ENCODE measurements around the gene MSRB2. TPM values are rescaled to one million over a fixed set of nuclear protein-coding genes. Genes with fewer than 3 reads are reported as not detected.

The MSRB2 gene
- polyA plus RNA-seq, 3 donors = 19.7 to 37.3 (median 31.6) TPM

DNA sequence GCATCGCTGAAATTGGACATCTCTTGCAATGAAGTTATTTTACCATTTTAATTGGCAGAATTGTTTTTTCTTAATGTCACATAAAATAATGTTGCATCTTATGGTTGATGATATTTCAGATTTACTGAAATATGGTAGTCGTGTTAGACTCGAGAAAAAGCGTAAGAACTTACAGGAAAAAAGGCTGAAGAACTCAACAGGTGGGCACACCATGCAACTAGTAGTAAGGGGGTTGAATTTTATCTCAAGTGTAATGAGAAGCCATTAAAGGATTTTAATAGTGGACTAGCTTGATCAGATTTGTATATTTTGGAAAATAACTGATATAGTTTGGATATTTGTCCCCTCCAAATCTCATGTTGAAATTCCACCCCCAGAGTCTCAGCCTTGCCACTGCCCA is 41.1 kb downstream of the MSRB2 start:
- Mint-ChIP-seq H3K4me1 (no peaks in the 10 kb centered on the region), H3K9me3 (peaks cover 2 to 12% (median 6%) of the 10 kb centered on the region in 7 donors), H3K4me3 (no peak overlapping the region), H3K27me3 (ENCODE audit: low read depth in 3 of 3) (peaks cover 5 to 9% (median 5%) of the 10 kb centered on the region in 3 donors), H3K36me3 (no peaks in the 10 kb centered on the region), H3K27ac (no peak overlapping the region)
- Histone ChIP-seq H3K4me1 (ENCODE audit: control insufficient read depth in 1 of 2, insufficient read depth in 2 of 2, low read length in 2 of 2) (no peaks in the 10 kb centered on the region), H3K79me2 (ENCODE audit: insufficient read depth, low read length) (no peaks in the 10 kb centered on the region), H3K9me3 (replicated peaks in 1 of 2; ENCODE audit: control insufficient read depth in 1 of 2, insufficient read depth in 1 of 2, low read length in 2 of 2) (peaks cover 0 to 4% of the 10 kb centered on the region in 2 donors), H3K36me3 (replicated peaks in 1 of 2; ENCODE audit: control insufficient read depth in 1 of 2, insufficient read depth in 2 of 2, low read length in 2 of 2) (no peaks in the 10 kb centered on the region), H3K27me3 (ENCODE audit: control insufficient read depth in 2 of 2, insufficient read depth in 2 of 2, low read length in 2 of 2) (no peaks in the 10 kb centered on the region), H3K27ac (ENCODE audit: low read depth in 1 of 2, low read length in 2 of 2) (no peak overlapping the region), H2AFZ (ENCODE audit: insufficient read depth, low read depth, low read length, poor library complexity, severe bottlenecking) (no peak overlapping the region), H4K20me1 (ENCODE audit: insufficient read depth, low read length) (no peaks in the 10 kb centered on the region), H3K4me2 (replicated peaks; ENCODE audit: extremely low read depth, low read length, poor library complexity, severe bottlenecking) (no peak overlapping the region), H3K9ac (ENCODE audit: insufficient read depth, low read length, poor library complexity, severe bottlenecking) (no peak overlapping the region), H3K4me3 (replicated peaks in 1 of 3; ENCODE audit: low read depth in 2 of 3, low read length in 3 of 3) (no peak overlapping the region)
- no peak for DNase-seq
- intact Hi-C loops (cut with micrococcal nuclease) = no loop called here
- WGBS (ENCODE audit: insufficient coverage) = 97% methylated on average over 3 of the region's 4 CpGs
- TF ChIP-seq CTCF (IDR thresholded peaks at IDR 0.05) = no peak

GRCh38 chr10:23139677-23140076 is 44.3 kb downstream of the MSRB2 start:
- Histone ChIP-seq H3K4me2 (replicated peaks; ENCODE audit: extremely low read depth, low read length, poor library complexity, severe bottlenecking) (no peak overlapping the region), H4K20me1 (ENCODE audit: insufficient read depth, low read length) (no peaks in the 10 kb centered on the region), H3K36me3 (replicated peaks in 1 of 2; ENCODE audit: control insufficient read depth in 1 of 2, insufficient read depth in 2 of 2, low read length in 2 of 2) (no peaks in the 10 kb centered on the region), H3K27ac (ENCODE audit: low read depth in 1 of 2, low read length in 2 of 2) (no peak overlapping the region), H2AFZ (ENCODE audit: insufficient read depth, low read depth, low read length, poor library complexity, severe bottlenecking) (no peak overlapping the region), H3K9me3 (replicated peaks in 1 of 2; ENCODE audit: control insufficient read depth in 1 of 2, insufficient read depth in 1 of 2, low read length in 2 of 2) (peaks cover 0 to 4% of the 10 kb centered on the region in 2 donors), H3K27me3 (ENCODE audit: control insufficient read depth in 2 of 2, insufficient read depth in 2 of 2, low read length in 2 of 2) (no peaks in the 10 kb centered on the region), H3K79me2 (ENCODE audit: insufficient read depth, low read length) (no peaks in the 10 kb centered on the region), H3K9ac (ENCODE audit: insufficient read depth, low read length, poor library complexity, severe bottlenecking) (no peak overlapping the region), H3K4me1 (ENCODE audit: control insufficient read depth in 1 of 2, insufficient read depth in 2 of 2, low read length in 2 of 2) (no peaks in the 10 kb centered on the region), H3K4me3 (replicated peaks in 1 of 3; ENCODE audit: low read depth in 2 of 3, low read length in 3 of 3) (no peak overlapping the region)
- no peak for DNase-seq
- H3K27me3 Mint-ChIP-seq (ENCODE audit: low read depth in 3 of 3) = peaks cover 4 to 5% (median 5%) of the 10 kb centered on the region in 3 donors
- intact Hi-C loops (cut with micrococcal nuclease) = no loop called here
- TF ChIP-seq CTCF (IDR thresholded peaks at IDR 0.05) = no peak
- H3K4me1 Mint-ChIP-seq = no peaks in the 10 kb centered on the region
- peaks cover 0 to 9% (median 4%) of the 10 kb centered on the region in 7 donors for H3K9me3 Mint-ChIP-seq
- no peaks in the 10 kb centered on the region for H3K36me3 Mint-ChIP-seq
- WGBS (ENCODE audit: insufficient coverage) = 80% methylated on average over 1 of the region's 1 CpG
- no peak overlapping the region for H3K4me3 Mint-ChIP-seq
- no peak overlapping the region for H3K27ac Mint-ChIP-seq
